Epithelial cell of proximal tubule (primary cell): ENCODE measurements around the gene PCSK1. TPM values are rescaled to one million over a fixed set of nuclear protein-coding genes. Genes with fewer than 3 reads are reported as not detected.

Experiments
- DNase-seq: peaks from one replicate; pipeline ENCODE4 v3.0.0-alpha.2; 2011; ENCODE audit warnings: low read depth
- H3K4me3 ChIP-seq: 2 replicates; pipeline ENCODE4 v1.5.1; 2011; ENCODE audit warnings: low read depth, mild to moderate bottlenecking, low read length
- total RNA-seq: library from RNA; depleted of rRNA; stranded (reverse); fragments of >200 nt; gene quantifications from 2 replicates; pipeline ENCODE4 v1.2.3, GENCODE V29; 2015
- TF ChIP-seq, protein P1 (sequence below): conservative IDR thresholded peaks from 2 replicates; pipeline ENCODE4 v1.5.1; 2012; ENCODE audit warnings: low read depth, mild to moderate bottlenecking, low read length

The PCSK1 gene
- total RNA-seq, 1 donor from 2014 or later: not detected

DNA sequence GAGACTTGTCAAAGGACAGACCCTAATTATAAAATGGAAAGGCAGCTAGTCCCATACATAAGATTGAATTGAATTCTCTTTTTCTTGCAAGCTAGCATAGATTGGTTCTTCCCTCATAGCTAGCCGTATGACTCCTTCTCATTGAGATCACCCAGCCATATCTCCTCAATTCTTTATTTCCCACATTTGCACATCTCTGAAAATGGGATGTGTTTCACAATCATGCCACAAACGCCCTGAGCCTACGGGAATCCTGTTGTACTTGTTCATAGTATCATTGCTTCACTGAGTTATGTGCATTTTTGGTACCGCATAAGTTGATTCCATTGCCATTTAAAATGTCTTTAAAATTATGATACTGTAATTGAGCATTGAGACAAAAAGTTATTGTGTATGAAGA, 90.5 kb downstream of the PCSK1 start:
- DNase-seq: peak; percentile 68
- TF ChIP-seq, protein P1, sequence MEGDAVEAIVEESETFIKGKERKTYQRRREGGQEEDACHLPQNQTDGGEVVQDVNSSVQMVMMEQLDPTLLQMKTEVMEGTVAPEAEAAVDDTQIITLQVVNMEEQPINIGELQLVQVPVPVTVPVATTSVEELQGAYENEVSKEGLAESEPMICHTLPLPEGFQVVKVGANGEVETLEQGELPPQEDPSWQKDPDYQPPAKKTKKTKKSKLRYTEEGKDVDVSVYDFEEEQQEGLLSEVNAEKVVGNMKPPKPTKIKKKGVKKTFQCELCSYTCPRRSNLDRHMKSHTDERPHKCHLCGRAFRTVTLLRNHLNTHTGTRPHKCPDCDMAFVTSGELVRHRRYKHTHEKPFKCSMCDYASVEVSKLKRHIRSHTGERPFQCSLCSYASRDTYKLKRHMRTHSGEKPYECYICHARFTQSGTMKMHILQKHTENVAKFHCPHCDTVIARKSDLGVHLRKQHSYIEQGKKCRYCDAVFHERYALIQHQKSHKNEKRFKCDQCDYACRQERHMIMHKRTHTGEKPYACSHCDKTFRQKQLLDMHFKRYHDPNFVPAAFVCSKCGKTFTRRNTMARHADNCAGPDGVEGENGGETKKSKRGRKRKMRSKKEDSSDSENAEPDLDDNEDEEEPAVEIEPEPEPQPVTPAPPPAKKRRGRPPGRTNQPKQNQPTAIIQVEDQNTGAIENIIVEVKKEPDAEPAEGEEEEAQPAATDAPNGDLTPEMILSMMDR: no peak
- no peak overlapping the region for H3K4me3 ChIP-seq

Other genes starting within 250 kb of the PCSK1 start
- gene CAST, start 229.1 kb upstream of the PCSK1 start, total RNA-seq: 108 and 135 TPM in 2 replicates